Colon (tissue), 2 donors: ENCODE results near the gene IZUMO4.

Experiments
- FAIRE-seq: peaks from 2 replicates; lab custom pipeline; 2012; peaks lifted over from hg19 to GRCh38; lab: Jason Lieb, UNC
- donor health status: control.
- donor health status: control.

IZUMO4 gene

GRCh38 chr19:2059422-2060201 is 37.1 kb upstream of the IZUMO4 start:
- FAIRE-seq = no peak

- FAIRE-seq = no peak
Measured at GRCh38 chr19:2060884-2061494, 35.7 kb upstream of the IZUMO4 start.

GRCh38 chr19:2061495-2062388 is 35.0 kb upstream of the IZUMO4 start:
- no peak for FAIRE-seq

GRCh38 chr19:2062389-2062729 is 34.4 kb upstream of the IZUMO4 start:
- no peak for FAIRE-seq

GRCh38 chr19:2062770-2063169 is 33.9 kb upstream of the IZUMO4 start:
- FAIRE-seq = no peak

- no peak for FAIRE-seq
Measured at GRCh38 chr19:2063824-2064223, 32.9 kb upstream of the IZUMO4 start.

GRCh38 chr19:2064395-2064787 is 32.3 kb upstream of the IZUMO4 start:
- no peak for FAIRE-seq

- FAIRE-seq = no peak
Measured at GRCh38 chr19:2064788-2065524, 31.8 kb upstream of the IZUMO4 start.

- no peak for FAIRE-seq
Measured at GRCh38 chr19:2070436-2070827, 26.3 kb upstream of the IZUMO4 start.

GRCh38 chr19:2070986-2071673 is 25.6 kb upstream of the IZUMO4 start:
- no peak for FAIRE-seq

- FAIRE-seq = no peak
Measured at GRCh38 chr19:2072757-2073551, 23.8 kb upstream of the IZUMO4 start.

- FAIRE-seq = no peak
Measured at GRCh38 chr19:2076526-2076944, 20.2 kb upstream of the IZUMO4 start.

- no peak for FAIRE-seq
Measured at GRCh38 chr19:2077398-2077797, 19.3 kb upstream of the IZUMO4 start.

- FAIRE-seq = no peak
Measured at GRCh38 chr19:2077833-2078619, 18.7 kb upstream of the IZUMO4 start.

- FAIRE-seq = no peak
Measured at GRCh38 chr19:2079076-2079864, 17.4 kb upstream of the IZUMO4 start.

- FAIRE-seq = no peak
Measured at GRCh38 chr19:2079865-2080301, 16.8 kb upstream of the IZUMO4 start.

- FAIRE-seq = no peak
Measured at GRCh38 chr19:2080336-2080988, 16.3 kb upstream of the IZUMO4 start.
